Mesenchymal stem cell (in vitro differentiated cells and primary cell): ENCODE measurements around the gene CSTF3.

ENCODE experiments used
- DNase-seq: peaks from one replicate; pipeline ENCODE4 v3.0.0-alpha.2; 2013
- H2AFZ ChIP-seq: one replicate; pipeline ENCODE4 v1.6.1; 2013; ENCODE audit warnings: low read depth, mild to moderate bottlenecking, control low read depth, inconsistent platforms, low read length, moderate library complexity
- H2AK5ac ChIP-seq: 2 replicates; pipeline ENCODE4 v1.6.1; 2013; ENCODE audit warnings: low read length, moderate library complexity, mild to moderate bottlenecking, inconsistent platforms; ENCODE audit not compliant: severe bottlenecking
- H2BK120ac ChIP-seq: one replicate; pipeline ENCODE4 v1.6.1; 2013; ENCODE audit warnings: low read depth, mild to moderate bottlenecking, inconsistent platforms, low read length, moderate library complexity
- H2BK12ac ChIP-seq, 2 experiments: one replicate each; pipeline ENCODE4 v1.6.1; 2013; ENCODE audit warnings: inconsistent platforms in 2 of 2, low read length in 2 of 2, mild to moderate bottlenecking in 2 of 2, moderate library complexity in 2 of 2, control low read depth in 1 of 2
- H2BK15ac ChIP-seq: one replicate; pipeline ENCODE4 v1.6.1; 2013; ENCODE audit warnings: mild to moderate bottlenecking, low read depth, inconsistent platforms; ENCODE audit not compliant: poor library complexity, severe bottlenecking
- H2BK5ac ChIP-seq: 2 replicates; pipeline ENCODE4 v1.6.1; 2013; ENCODE audit warnings: low read depth, mild to moderate bottlenecking, low read length, control low read depth, inconsistent platforms; ENCODE audit not compliant: poor library complexity, severe bottlenecking
- H3K14ac ChIP-seq, 2 experiments: one replicate each; pipeline ENCODE4 v1.6.1; 2013; ENCODE audit warnings: inconsistent platforms in 2 of 2, low read length in 2 of 2, control low read depth in 1 of 2, mild to moderate bottlenecking in 1 of 2, moderate library complexity in 1 of 2
- H3K18ac ChIP-seq, 2 experiments: one replicate each; pipeline ENCODE4 v1.6.1; 2013; ENCODE audit warnings: inconsistent platforms in 2 of 2, low read length in 2 of 2, control low read depth in 1 of 2, low read depth in 1 of 2, mild to moderate bottlenecking in 1 of 2
- H3K23ac ChIP-seq, 2 experiments: one replicate each; pipeline ENCODE4 v1.6.1; 2013; ENCODE audit warnings: inconsistent platforms in 2 of 2, low read length in 2 of 2, mild to moderate bottlenecking in 2 of 2, moderate library complexity in 2 of 2, control low read depth in 1 of 2
- H3K27ac ChIP-seq: 2 replicates; pipeline ENCODE4 v1.5.1; 2013; ENCODE audit warnings: mild to moderate bottlenecking, moderate library complexity, low read length, control low read depth, inconsistent platforms; ENCODE audit not compliant: poor library complexity, severe bottlenecking
- H3K27me3 ChIP-seq, 2 experiments: 2 replicates each; pipeline versions ENCODE4 v1.6.1 to v1.7.0; 2013; ENCODE audit warnings: low read length in 2 of 2, mild to moderate bottlenecking in 2 of 2, moderate library complexity in 2 of 2, control low read depth in 1 of 2, inconsistent platforms in 1 of 2; ENCODE audit not compliant: control insufficient read depth in 1 of 2, insufficient read depth in 1 of 2
- H3K36me3 ChIP-seq, 2 experiments: 2 replicates each; pipeline versions ENCODE4 v1.6.1 to v1.7.0; 2013; ENCODE audit warnings: low read length in 2 of 2, control low read depth in 1 of 2, inconsistent platforms in 1 of 2, low read depth in 1 of 2, mild to moderate bottlenecking in 1 of 2; ENCODE audit not compliant: insufficient read depth in 2 of 2, control insufficient read depth in 1 of 2
- H3K4ac ChIP-seq, 2 experiments: one replicate each; pipeline ENCODE4 v1.6.1; 2013; ENCODE audit warnings: inconsistent platforms in 2 of 2, low read length in 2 of 2, mild to moderate bottlenecking in 2 of 2, moderate library complexity in 2 of 2, control low read depth in 1 of 2, low read depth in 1 of 2
- H3K4me1 ChIP-seq: 2 replicates; pipeline ENCODE4 v1.6.1; 2013; ENCODE audit warnings: low read depth, low read length, control low read depth; ENCODE audit not compliant: control insufficient read depth, insufficient read depth
- H3K4me2 ChIP-seq: 2 replicates; pipeline ENCODE4 v1.6.1; 2013; ENCODE audit warnings: low read length, mild to moderate bottlenecking, inconsistent platforms; ENCODE audit not compliant: poor library complexity, severe bottlenecking
- H3K4me3 ChIP-seq, 2 experiments: 2 replicates each; pipeline versions ENCODE4 v1.5.1 to v1.7.0; 2013; ENCODE audit warnings: low read length in 2 of 2, mild to moderate bottlenecking in 2 of 2, control low read depth in 1 of 2, low read depth in 1 of 2; ENCODE audit not compliant: insufficient read depth in 1 of 2
- H3K79me1 ChIP-seq: replicated peaks from 2 replicates; pipeline ENCODE4 v1.6.1; 2013; ENCODE audit warnings: mild to moderate bottlenecking, control low read depth, low read length, inconsistent platforms; ENCODE audit not compliant: poor library complexity, severe bottlenecking
- H3K9ac ChIP-seq: 2 replicates; pipeline ENCODE4 v1.7.0; 2013; ENCODE audit warnings: mild to moderate bottlenecking, low read length, moderate library complexity
- H3K9me3 ChIP-seq: 2 replicates; pipeline ENCODE4 v1.7.0; 2013; ENCODE audit warnings: mild to moderate bottlenecking, low read length; ENCODE audit not compliant: control insufficient read depth
- H4K8ac ChIP-seq: one replicate; pipeline ENCODE4 v1.6.1; 2013; ENCODE audit warnings: inconsistent platforms, mild to moderate bottlenecking, low read length, moderate library complexity
- H4K91ac ChIP-seq: one replicate; pipeline ENCODE4 v1.6.1; 2013; ENCODE audit warnings: mild to moderate bottlenecking, low read length, inconsistent platforms
- WGBS: methylation state at CpG from one replicate; pipeline ENCODE4 v1.1.7; 2013; ENCODE audit warnings: mixed read lengths; 5-methylcytosine and 5-hydroxymethylcytosine counted together

Gene CSTF3

DNA sequence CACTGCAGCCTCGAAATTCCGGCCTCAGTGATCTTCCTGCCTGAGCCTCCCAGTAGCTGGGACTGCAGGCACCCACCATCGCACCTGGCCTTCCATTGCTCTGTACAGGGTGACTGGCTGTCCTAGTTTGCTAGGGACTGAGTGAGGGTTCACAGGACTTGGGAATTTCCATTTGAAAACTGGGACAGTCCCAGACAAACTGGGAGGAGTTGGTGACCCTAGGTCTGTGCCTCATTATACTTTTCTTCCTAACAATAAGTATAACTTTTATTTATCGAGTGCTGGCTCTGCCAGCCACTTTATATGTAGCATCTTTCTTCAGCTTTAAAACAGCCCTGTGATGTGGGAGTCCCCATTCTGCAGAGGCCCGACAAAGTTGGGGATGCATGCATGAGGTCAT lies 96.4 kb downstream of the CSTF3 start:
- no peak overlapping the region for H3K14ac ChIP-seq
- no peak overlapping the region for H2BK5ac ChIP-seq
- no peak overlapping the region for H4K8ac ChIP-seq
- H3K4ac ChIP-seq = no peak overlapping the region
- H2BK12ac ChIP-seq = no peak overlapping the region
- H3K79me1 ChIP-seq = peaks cover 33% of the 10 kb centered on the region
- H3K4me3 ChIP-seq = no peak overlapping the region
- no peaks in the 10 kb centered on the region for H3K27me3 ChIP-seq
- no peak overlapping the region for H3K23ac ChIP-seq
- H3K9ac ChIP-seq = peak overlapping the region; percentile 52
- peaks cover 11% of the 10 kb centered on the region for H3K4me1 ChIP-seq
- no peak overlapping the region for H3K4me2 ChIP-seq
- 96% methylated on average over 5 of the region's 5 CpGs for WGBS
- H3K9me3 ChIP-seq = no peaks in the 10 kb centered on the region
- no peak overlapping the region for H3K27ac ChIP-seq
- H3K36me3 ChIP-seq = peaks cover 51 to 60% of the 10 kb centered on the region in 2 experiments
- no peak overlapping the region for H2AK5ac ChIP-seq
- H2AFZ ChIP-seq = no peak overlapping the region
- H2BK15ac ChIP-seq = no peak overlapping the region
- no peak overlapping the region for H2BK120ac ChIP-seq
- H4K91ac ChIP-seq = no peak overlapping the region
- no peak overlapping the region for H3K18ac ChIP-seq
- no peak for DNase-seq

DNA sequence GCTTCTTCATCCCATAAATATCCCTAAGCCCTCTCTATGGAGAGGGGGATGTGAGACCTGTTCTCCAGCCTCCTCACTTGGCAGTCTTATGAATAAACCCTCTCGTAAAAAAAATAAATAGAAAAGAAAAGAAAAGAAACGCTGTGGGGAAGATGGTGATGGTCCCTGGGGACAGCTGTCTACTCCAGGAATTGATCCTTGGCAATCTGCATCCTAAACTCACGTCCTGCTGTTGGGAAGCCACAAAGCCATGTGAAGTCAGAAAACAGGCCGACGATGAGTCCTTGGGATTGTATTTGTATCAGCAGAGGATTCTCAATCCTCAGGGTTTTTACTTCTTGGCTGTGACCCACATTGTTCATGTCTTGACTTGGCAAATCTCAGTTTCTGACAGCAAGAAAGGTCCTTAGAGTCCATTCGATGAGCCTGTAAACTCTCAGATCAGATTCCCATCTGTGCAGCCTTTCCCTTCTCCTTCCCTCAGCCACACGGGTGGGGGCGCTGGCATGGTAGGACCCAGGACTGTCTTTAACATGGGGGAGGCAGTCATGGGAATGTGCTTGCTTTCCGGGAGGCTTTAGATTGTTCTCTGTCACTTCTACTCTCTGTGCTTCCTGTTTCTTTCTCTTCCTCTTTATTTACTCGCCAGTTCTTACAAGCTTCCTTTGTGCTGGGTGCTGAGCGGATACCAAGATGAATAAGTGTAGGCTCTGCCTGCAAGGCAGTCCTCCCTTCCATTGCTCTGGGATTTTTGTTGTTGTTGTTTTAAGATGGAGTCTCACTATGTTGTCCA lies 97.1 kb downstream of the CSTF3 start:
- Histone ChIP-seq H2BK15ac (peak overlapping the region; percentile 45), H4K8ac (no peak overlapping the region), H2BK5ac (no peak overlapping the region), H3K36me3 (peaks cover 45 to 60% of the 10 kb centered on the region in 2 experiments), H3K4me3 (peak overlapping the region in 1 of 2 experiments; percentile 2), H3K4me2 (no peak overlapping the region), H3K18ac (no peak overlapping the region), H3K23ac (no peak overlapping the region), H3K27me3 (no peaks in the 10 kb centered on the region), H3K4me1 (peaks cover 11% of the 10 kb centered on the region), H3K9me3 (no peaks in the 10 kb centered on the region), H2AFZ (no peak overlapping the region), H3K79me1 (peaks cover 33% of the 10 kb centered on the region), H2BK120ac (no peak overlapping the region), H2AK5ac (no peak overlapping the region), H3K14ac (no peak overlapping the region), H3K9ac (peak overlapping the region; percentile 52), H3K4ac (no peak overlapping the region), H4K91ac (no peak overlapping the region), H3K27ac (no peak overlapping the region), H2BK12ac (no peak overlapping the region)
- WGBS = 93% methylated on average over 8 of the region's 11 CpGs
- DNase-seq = no peak

DNA sequence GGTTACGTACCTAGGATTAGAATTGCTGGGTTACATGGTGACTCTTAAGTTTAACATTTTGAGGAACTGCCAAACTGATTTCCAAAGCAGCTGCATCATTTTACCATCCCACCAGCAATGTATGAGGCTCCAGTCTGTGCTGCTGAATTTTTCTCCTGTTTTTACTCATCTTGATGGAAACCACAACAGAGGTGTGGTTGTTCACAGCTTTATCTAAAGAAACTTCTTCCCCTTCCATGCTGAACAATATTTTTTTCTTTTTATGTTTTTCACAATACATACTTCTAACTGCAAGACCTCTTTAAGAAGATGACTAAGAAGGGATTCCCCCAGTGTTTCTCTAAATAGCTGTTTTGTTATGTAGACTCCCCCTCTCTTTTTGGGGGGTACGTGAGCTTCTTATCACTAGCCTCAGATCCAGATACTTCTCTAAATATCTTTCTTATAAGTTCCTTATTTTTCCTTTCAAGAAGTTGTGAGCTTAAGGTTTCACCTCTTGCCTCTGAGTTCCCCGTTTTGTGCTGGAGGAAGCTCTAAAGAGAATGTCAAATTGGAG lies 97.9 kb downstream of the CSTF3 start:
- Histone ChIP-seq H3K4ac (no peak overlapping the region), H3K27me3 (no peaks in the 10 kb centered on the region), H2BK120ac (no peak overlapping the region), H2AK5ac (no peak overlapping the region), H3K27ac (no peak overlapping the region), H3K9ac (peak overlapping the region; percentile 52), H2BK12ac (no peak overlapping the region), H2AFZ (no peak overlapping the region), H2BK5ac (no peak overlapping the region), H3K4me1 (peaks cover 11% of the 10 kb centered on the region), H3K36me3 (peaks cover 39 to 62% of the 10 kb centered on the region in 2 experiments), H4K91ac (no peak overlapping the region), H3K23ac (no peak overlapping the region), H3K14ac (no peak overlapping the region), H4K8ac (no peak overlapping the region), H3K79me1 (peaks cover 28% of the 10 kb centered on the region), H2BK15ac (no peak overlapping the region), H3K9me3 (no peaks in the 10 kb centered on the region), H3K18ac (no peak overlapping the region), H3K4me2 (no peak overlapping the region), H3K4me3 (no peak overlapping the region)
- 95% methylated on average over 1 of the region's 3 CpGs for WGBS
- no peak for DNase-seq

DNA sequence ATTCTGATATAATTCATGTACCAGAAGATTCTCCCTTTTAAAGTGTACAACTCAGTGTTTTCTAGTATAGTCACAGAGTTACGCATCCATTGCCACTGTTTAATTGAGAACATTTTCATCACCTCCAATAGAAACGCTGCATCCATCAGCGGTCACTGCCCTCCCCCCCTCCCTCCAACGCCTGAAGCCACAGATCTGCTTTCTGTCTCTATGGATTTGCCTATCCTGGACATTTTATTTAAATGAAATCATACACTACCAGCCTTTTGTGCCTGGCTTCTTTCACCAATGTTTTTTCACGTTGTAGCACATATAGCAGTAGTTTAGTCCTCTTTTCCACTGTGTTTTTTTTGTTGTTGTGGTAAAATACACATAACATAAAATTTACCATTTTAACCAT lies 99.1 kb downstream of the CSTF3 start:
- Histone ChIP-seq H3K4me2 (no peak overlapping the region), H2BK120ac (no peak overlapping the region), H3K27ac (no peak overlapping the region), H2BK5ac (no peak overlapping the region), H3K4me1 (peaks cover 11% of the 10 kb centered on the region), H3K14ac (no peak overlapping the region), H4K91ac (no peak overlapping the region), H4K8ac (no peak overlapping the region), H2AFZ (no peak overlapping the region), H2BK12ac (no peak overlapping the region), H3K36me3 (peaks cover 31 to 62% of the 10 kb centered on the region in 2 experiments), H3K23ac (no peak overlapping the region), H3K27me3 (no peaks in the 10 kb centered on the region), H2AK5ac (no peak overlapping the region), H3K79me1 (peaks cover 22% of the 10 kb centered on the region), H3K9ac (no peak overlapping the region), H3K9me3 (no peaks in the 10 kb centered on the region), H3K4me3 (no peak overlapping the region), H3K4ac (no peak overlapping the region), H3K18ac (peak overlapping the region in 1 of 2 experiments; percentile 29), H2BK15ac (no peak overlapping the region)
- peak; percentile 54 for DNase-seq
- WGBS = 90% methylated on average over 4 of the region's 5 CpGs
